GM18498 (cell line): Measurements from ENCODE around the gene KLK12.
"Not testable (repeated sequence)": the region's sequence is repeated elsewhere in the genome, so short reads cannot be mapped to it uniquely, and the experiment has no call there.

Source experiments
- ATAC-seq: cut with Tn5 transposase; IDR thresholded peaks from one replicate; pipeline ENCODE4 v1.9.1; 2021; ENCODE audit warnings: mild to moderate bottlenecking, moderate library complexity; ENCODE audit not compliant: unreplicated experiment

The KLK12 gene

DNA sequence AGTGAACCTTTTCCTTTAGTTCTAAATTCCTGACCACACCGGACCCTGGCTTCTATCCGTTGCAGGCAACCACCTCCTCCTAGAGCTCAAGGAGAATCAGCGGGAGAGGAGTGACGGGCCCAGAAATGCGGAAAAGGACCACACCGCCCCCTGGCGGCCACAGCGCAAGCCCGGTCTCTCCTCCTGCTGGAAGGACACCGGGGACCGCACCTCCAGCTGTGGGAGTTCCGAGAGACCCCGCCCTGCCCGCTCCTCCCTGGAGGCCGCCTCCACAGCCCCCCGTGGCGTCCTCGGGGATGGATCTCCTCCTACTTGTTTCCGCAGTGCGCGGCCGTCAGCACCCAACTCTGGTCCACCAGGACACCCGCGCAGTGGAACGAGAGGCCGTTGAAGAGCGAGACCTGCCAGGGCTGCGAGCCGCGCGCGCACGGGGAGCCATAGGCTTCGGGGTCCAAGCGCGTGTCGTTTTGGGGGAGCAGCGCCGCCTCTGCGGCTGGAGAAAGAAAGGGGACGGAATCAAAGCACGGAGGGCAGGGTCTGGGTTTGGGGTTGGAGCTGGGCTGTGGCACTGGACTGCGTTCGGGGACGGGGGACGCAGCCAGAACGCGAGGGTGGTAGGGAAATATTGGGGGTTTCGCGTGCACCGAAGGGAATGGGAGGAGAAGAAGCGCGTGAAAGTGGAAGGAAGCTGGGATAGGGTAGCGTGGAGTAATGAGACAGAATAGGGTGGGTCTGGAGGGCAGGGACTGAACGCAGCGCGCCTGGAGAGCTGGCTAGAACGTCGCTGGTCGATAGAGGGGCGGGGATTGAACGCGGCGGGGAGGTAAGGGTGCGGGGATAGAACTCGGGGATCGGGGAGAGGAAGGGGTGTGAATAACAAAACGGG lies 17.8 kb downstream of the KLK12 start:
- ATAC-seq = no peak

DNA sequence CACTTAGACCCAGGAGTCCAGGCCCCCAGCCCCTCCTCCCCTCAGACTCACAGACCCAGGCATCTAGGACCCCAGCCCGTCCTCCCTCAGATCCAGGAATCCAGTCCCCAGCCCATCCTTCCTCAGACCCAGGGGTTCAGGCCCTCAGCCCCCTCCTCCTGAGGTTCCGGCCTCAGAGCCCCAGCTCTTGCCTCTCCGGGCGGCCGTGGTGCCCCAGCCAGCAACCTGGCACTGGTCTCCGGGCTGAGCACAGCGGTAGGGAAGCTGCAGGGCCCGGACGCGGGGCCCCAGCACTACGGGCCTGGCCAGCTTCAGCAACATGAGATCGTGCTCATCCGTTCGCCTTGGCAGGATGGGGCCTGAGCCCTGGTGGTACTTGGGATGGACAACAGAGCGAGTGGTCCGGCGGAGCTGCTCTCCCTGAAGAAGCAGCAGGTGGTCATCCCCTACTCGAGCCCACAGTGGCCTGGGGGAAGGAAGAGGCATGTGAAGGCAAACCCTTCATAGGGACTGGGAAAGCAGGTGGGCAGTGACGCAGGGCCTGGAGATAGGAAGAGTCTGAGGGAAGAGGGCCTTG lies 19.0 kb downstream of the KLK12 start:
- no peak for ATAC-seq

- ATAC-seq = no peak
Measured at GRCh38 chr19:51014242-51014641, 20.6 kb downstream of the KLK12 start.

GRCh38 chr19:51012661-51013190 lies 22.1 kb downstream of the KLK12 start:
- no peak for ATAC-seq

- no peak for ATAC-seq
Measured at GRCh38 chr19:51010066-51010795, 24.6 kb downstream of the KLK12 start.

- ATAC-seq = no peak
Measured at GRCh38 chr19:51009061-51009891, 25.5 kb downstream of the KLK12 start.

DNA sequence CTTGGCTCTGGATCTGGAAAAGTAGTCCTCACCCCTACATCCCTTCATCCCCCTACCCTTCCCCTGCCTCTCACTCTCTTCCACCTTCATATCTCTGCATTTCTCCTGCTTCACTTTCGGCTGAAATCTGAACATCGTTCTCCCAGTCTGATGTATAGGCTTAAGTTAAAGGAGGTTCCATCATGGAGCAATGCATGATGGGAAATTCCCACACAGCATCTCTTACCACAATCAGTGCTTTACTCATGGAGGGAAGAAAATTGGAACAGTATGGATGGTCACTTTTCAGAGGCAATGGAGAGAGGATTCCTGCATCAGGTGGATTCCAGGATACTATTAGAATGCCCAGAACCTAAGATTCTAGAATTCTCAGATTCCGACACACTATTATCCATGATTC lies 27.3 kb downstream of the KLK12 start:
- no peak for ATAC-seq

DNA sequence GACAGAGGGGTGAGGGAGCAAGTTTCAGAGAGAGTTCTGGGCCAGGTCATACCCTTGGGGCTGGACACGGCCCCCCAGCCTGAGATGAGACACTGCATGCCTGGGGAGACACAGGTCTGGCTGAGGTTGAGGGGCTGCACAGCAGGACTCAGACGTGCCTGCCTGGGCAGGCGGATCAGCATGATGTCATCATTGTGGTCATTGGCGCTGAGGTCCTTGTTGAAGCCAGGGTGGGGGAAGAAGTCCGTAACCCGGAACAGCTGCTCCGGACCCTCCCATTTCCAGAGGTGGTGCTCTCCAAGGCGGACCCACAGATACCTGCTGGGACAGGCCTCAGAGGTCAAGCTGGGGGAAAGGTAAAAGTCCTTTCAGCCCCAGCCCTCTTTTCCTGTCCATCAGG lies 28.4 kb downstream of the KLK12 start:
- ATAC-seq = no peak

- ATAC-seq = no peak
Measured at GRCh38 chr19:51005248-51005647, 29.6 kb downstream of the KLK12 start.

DNA sequence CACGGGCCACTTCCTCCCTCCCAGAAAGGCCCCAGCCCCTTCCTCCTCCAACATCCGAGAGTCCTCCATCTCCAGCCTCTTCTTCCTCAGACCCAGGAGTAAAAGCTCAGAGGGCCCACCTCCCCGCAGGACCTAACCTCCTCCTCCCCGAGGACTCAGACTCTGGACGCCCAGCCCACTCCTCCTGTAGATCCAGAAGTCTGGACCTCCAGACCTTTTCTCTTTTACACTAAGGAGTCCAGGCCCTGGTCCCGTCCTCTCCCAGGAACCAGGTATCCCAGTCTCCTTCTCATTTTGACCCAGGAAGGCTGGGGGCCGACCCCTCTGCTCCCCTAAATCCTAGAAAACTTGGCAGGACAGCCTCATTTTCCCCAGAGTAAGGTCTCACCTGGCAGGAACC lies 31.5 kb downstream of the KLK12 start:
- ATAC-seq = no peak

GRCh38 chr19:51002542-51003311 lies 32.1 kb downstream of the KLK12 start:
- no peak for ATAC-seq

DNA sequence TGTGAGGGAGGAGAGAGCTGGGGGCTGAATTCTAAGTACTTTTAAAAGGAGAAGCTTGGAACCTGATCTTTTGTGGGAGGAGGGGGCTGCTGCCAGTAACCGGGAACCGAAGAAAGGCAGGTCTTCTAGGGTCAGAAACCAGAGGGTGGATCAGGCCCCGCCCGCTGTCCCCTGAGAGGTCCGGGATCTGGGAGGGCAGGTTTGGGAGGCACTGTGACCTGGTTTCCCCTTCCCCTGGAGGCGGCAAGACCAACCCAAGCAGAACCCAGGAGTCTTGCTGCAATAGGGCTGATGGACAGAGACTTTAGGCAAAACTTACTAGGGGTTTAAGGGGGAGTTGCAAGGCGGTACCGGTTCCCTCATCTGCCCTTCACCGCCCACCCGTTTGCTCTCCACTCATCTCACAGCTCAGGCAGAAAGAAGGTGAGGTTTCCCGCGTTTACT lies 32.7 kb downstream of the KLK12 start:
- no peak for ATAC-seq

- ATAC-seq = no peak
Measured at GRCh38 chr19:51001515-51001914, 33.3 kb downstream of the KLK12 start, which contains the start of gene KLK8. Gene KLK8, minus strand, starts transcription at chr19:51001604. Its CDS starts 437 bp downstream, at chr19:51001167.

- no peak for ATAC-seq
Measured at GRCh38 chr19:51000981-51001380, 33.8 kb downstream of the KLK12 start.

GRCh38 chr19:51000426-51000825 lies 34.4 kb downstream of the KLK12 start:
- no peak for ATAC-seq

DNA sequence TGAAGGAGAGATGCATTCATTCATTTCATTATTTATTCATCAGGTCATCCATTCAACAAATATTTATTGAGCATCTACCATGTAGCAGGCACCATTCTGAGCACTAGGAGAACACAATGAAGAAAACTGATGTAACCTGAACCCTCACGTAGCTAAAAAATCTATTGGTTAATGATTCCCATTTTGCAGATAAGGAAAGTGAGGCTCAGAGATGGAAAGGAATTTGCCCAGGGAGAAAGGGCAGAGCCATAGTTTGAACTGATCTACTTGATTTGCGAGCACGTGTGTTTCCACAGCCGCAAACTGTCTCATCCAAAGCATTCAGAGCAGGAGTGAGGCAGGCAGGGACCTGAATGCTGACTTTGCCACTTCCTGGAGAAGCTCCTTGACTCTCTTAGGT lies 36.1 kb downstream of the KLK12 start:
- no peak for ATAC-seq

DNA sequence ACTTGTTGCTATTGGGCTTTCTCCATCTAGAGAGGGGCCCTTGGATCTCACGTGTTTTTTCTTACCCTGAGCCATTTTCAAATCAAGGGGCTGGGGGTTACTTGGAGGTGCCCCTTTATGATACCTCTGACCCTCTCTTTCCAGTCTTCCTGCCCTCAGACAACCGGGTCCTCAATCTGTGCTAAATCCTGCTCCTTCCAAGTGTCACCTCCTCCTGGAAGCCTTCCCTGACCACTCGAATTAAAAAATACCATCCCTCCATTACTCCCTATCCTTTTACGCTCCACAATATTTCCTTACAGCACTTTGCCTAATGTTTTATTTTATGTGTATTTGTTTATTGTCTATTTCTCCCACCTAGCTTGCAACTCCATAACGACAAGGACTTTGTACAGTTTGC lies 36.7 kb downstream of the KLK12 start:
- no peak for ATAC-seq

DNA sequence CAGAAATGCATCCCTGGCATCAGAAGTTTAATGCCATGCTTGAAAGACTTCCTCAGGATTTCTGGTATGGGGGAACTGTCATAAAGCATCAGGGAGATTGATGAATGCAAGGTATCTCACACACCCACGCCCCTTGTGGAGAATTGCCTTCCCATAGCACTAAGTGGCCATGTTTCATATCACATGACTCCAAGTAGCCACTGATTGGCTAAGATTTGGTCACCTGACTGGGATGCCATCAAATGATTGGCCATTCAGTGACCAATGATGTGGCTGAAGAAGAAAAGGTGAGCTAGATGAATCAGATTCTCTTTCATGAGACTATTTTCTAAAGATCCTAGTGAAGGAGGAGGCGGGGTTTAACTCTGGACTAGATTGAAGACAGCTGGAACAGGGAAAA lies 40.7 kb downstream of the KLK12 start:
- no peak for ATAC-seq

- ATAC-seq = no peak
Measured at GRCh38 chr19:50992666-50993035, 42.2 kb downstream of the KLK12 start.

DNA sequence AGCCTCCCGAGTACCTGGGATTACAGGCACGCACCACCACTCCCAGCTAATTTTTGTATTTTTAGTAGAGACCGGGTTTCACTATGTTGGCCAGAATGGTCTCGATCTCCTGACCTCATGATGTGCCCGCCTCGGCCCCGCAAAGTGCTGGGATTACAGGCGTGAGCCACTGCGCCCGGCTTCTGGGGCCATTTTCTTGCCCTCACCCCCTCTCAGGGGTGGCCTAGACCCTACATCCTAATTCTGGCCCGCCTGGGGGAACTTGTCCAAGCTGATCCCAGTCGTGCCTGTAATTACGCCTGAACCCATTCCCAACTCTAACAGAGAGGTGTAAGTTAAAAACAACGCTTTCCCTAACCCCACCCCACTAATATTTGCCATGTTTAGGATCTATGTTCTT lies 50.4 kb downstream of the KLK12 start:
- ATAC-seq = not testable (repeated sequence)
